HepG2 (cell line): ENCODE measurements around the gene TMIGD2.
"Not testable (repeated sequence)": the region's sequence is repeated elsewhere in the genome, so short reads cannot be mapped to it uniquely, and the experiment has no call there.

Source experiments
- CHD2 ChIP-seq: IDR thresholded peaks from 2 replicates; pipeline ENCODE4 v1.6.1; 2011; ENCODE audit warnings: low read depth, low read length, improper control_type of control experiment
- EP300 ChIP-seq, 3 experiments: sonication (generic) in 1 of 3; formaldehyde crosslinking in 1 of 3; IDR thresholded peaks; 2 replicates each; pipeline versions ENCODE4 v1.5.1 to v1.6.1; 2011 to 2020; ENCODE audit warnings: low read depth in 2 of 3, low read length in 2 of 3, borderline replicate concordance in 1 of 3, improper control_type of control experiment in 1 of 3, mild to moderate bottlenecking in 1 of 3, missing genetic modification reagents in 1 of 3, moderate library complexity in 1 of 3
- KDM5B ChIP-seq: sonication (generic); formaldehyde crosslinking; IDR thresholded peaks from 2 replicates; pipeline ENCODE4 v1.4.0; 2020; ENCODE audit warnings: missing genetic modification reagents, mild to moderate bottlenecking, borderline replicate concordance
- SAP130 ChIP-seq: IDR thresholded peaks from 2 replicates; pipeline ENCODE4 v1.6.1; 2016; ENCODE audit warnings: low read depth
- TF ChIP-seq, protein P1 (sequence below): sonication (generic); formaldehyde crosslinking; IDR thresholded peaks from 2 replicates; pipeline ENCODE4 v1.5.0; 2020; ENCODE audit warnings: mild to moderate bottlenecking, missing genetic modification reagents, moderate library complexity

DNA sequence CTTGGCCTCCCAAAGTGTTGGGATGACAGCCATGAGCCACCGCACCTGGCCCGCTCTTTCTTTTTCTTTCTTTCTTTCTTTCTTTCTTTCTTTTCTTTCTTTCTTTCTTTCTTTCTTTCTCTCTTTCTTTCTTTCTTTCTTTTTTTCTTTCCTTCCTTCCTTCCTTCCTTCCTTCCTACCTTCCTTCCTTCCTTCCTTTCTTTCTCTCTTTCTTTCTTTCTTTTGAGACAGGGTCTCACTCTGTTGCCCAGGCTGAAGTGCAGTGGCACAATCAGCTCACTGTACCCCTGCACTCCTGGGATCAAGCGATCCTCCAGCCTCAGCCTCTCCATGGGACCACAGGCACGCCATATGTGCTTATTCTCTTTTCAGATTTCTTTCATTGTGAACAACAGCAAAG is 16.0 kb downstream of the TMIGD2 start:
- TF ChIP-seq, protein P1, sequence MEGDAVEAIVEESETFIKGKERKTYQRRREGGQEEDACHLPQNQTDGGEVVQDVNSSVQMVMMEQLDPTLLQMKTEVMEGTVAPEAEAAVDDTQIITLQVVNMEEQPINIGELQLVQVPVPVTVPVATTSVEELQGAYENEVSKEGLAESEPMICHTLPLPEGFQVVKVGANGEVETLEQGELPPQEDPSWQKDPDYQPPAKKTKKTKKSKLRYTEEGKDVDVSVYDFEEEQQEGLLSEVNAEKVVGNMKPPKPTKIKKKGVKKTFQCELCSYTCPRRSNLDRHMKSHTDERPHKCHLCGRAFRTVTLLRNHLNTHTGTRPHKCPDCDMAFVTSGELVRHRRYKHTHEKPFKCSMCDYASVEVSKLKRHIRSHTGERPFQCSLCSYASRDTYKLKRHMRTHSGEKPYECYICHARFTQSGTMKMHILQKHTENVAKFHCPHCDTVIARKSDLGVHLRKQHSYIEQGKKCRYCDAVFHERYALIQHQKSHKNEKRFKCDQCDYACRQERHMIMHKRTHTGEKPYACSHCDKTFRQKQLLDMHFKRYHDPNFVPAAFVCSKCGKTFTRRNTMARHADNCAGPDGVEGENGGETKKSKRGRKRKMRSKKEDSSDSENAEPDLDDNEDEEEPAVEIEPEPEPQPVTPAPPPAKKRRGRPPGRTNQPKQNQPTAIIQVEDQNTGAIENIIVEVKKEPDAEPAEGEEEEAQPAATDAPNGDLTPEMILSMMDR (CRISPR knock-in tag) = not testable (repeated sequence)
- not testable (repeated sequence) for TF ChIP-seq KDM5B (CRISPR knock-in tag); CHD2; SAP130 (CRISPR knock-in tag); EP300 (IDR thresholded peaks at IDR 0.05; ENCODE audit: low read depth in 2 of 2, low read length in 2 of 2); EP300 (CRISPR knock-in tag; IDR thresholded peaks at IDR 0.05; ENCODE audit: borderline replicate concordance)
